ENCODE measurements around the gene FLAD1. TPM values are rescaled to one million over a fixed set of nuclear protein-coding genes. Genes with fewer than 3 reads are reported as not detected.
"Not testable (repeated sequence)": the region's sequence is repeated elsewhere in the genome, so short reads cannot be mapped to it uniquely, and the experiment has no call there.

FLAD1 gene
- total and polyA plus RNA-seq, 12 donors: 21.6 to 65.5 (median 30.8) TPM

GRCh38 chr1:154978360-154978759, 4.8 kb upstream of the FLAD1 start:
- H3K4me1 ChIP-seq (replicated peaks in 1 of 2): peaks cover 4 to 20% of the 10 kb centered on the region in 2 donors
- intact Hi-C loops (cut with DNase I): no loop called here
- WGBS, 4 donors: 91 to 97% (median 94%) methylated on average over 3 of the region's 3 CpGs

GRCh38 chr1:154982341-154982740, 803 bp upstream of the FLAD1 start:
- Histone ChIP-seq H3K36me3 (replicated peaks in 1 of 2) (no peaks in the 10 kb centered on the region), H3K27ac (no peak overlapping the region), H3K4me1 (replicated peaks in 1 of 2) (peaks cover 7 to 14% of the 10 kb centered on the region in 2 donors), H3K9me3 (replicated peaks in 1 of 3) (no peaks in the 10 kb centered on the region), H3K4me3 (peak overlapping the region in 1 of 4 donors; percentile 92), H3K27me3 (no peaks in the 10 kb centered on the region)
- DNase-seq: no peak
- intact Hi-C loops (cut with DNase I): no loop called here
- no peak for TF ChIP-seq CTCF (IDR thresholded peaks at IDR 0.05)
- TF ChIP-seq POLR2A (IDR thresholded peaks at IDR 0.05): no peak
- WGBS, 4 donors: 66 to 76% (median 75%) methylated on average over 6 of the region's 6 CpGs

More at GRCh38 chr1:154978360-154978759, 4.8 kb upstream of the FLAD1 start:
- Histone ChIP-seq H3K9me3 (replicated peaks in 1 of 3) (no peaks in the 10 kb centered on the region), H3K4me3 (no peak overlapping the region), H3K36me3 (replicated peaks in 1 of 2) (no peaks in the 10 kb centered on the region), H3K27ac (no peak overlapping the region), H3K27me3 (no peaks in the 10 kb centered on the region)
- TF ChIP-seq POLR2A (IDR thresholded peaks at IDR 0.05): no peak
- TF ChIP-seq CTCF (IDR thresholded peaks at IDR 0.05): no peak
- DNase-seq: no peak

- intact Hi-C loops (cut with DNase I): no loop called here
- H3K4me1 ChIP-seq (replicated peaks in 1 of 2): peaks cover 7 to 14% of the 10 kb centered on the region in 2 donors
Measured at GRCh38 chr1:154983776-154984466, 777 bp downstream of the FLAD1 start.

GRCh38 chr1:154986736-154987135, 3.6 kb downstream of the FLAD1 start:
- intact Hi-C loops (cut with DNase I); H3K9me3 ChIP-seq (replicated peaks in 1 of 3); DNase-seq; H3K4me3 ChIP-seq; H3K27me3 ChIP-seq; H3K36me3 ChIP-seq (replicated peaks in 1 of 2); H3K27ac ChIP-seq: not testable (repeated sequence)
- WGBS, 4 donors: 85 to 93% (median 92%) methylated on average over 4 of the region's 4 CpGs
- H3K4me1 ChIP-seq (replicated peaks in 1 of 2): peaks cover 7 to 14% of the 10 kb centered on the region in 2 donors

More at GRCh38 chr1:154983776-154984466, 777 bp downstream of the FLAD1 start:
- peak in 1 of 7 donors; percentile 14 for DNase-seq
- Histone ChIP-seq H3K27me3 (no peaks in the 10 kb centered on the region), H3K4me3 (peak overlapping the region in 3 of 4 donors; percentile 21 to 92 (median 50)), H3K9me3 (replicated peaks in 1 of 3) (no peaks in the 10 kb centered on the region), H3K36me3 (replicated peaks in 1 of 2) (no peaks in the 10 kb centered on the region), H3K27ac (peak overlapping the region in 2 of 5 donors; percentile 43 to 47)
- TF ChIP-seq POLR2A (IDR thresholded peaks at IDR 0.05) (no peak), CTCF (IDR thresholded peaks at IDR 0.05) (no peak)
- WGBS, 4 donors: 23 to 28% (median 24%) methylated on average over 14 to 17 of the region's 17 CpGs

- H3K4me1 ChIP-seq (replicated peaks in 1 of 2): peaks cover 7 to 13% of the 10 kb centered on the region in 2 donors
- H3K36me3 ChIP-seq (replicated peaks in 1 of 2): peaks cover 0 to 6% of the 10 kb centered on the region in 2 donors
- DNase-seq: no peak
- 65 to 78% (median 75%) methylated on average over 6 of the region's 6 CpGs for WGBS, 4 donors
- TF ChIP-seq POLR2A (IDR thresholded peaks at IDR 0.05) (no peak), CTCF (IDR thresholded peaks at IDR 0.05) (no peak)
- H3K27me3 ChIP-seq: no peaks in the 10 kb centered on the region
- no peak overlapping the region for H3K27ac ChIP-seq
- H3K9me3 ChIP-seq (replicated peaks in 1 of 3): no peaks in the 10 kb centered on the region
- no peak overlapping the region for H3K4me3 ChIP-seq
- intact Hi-C loops (cut with DNase I): no loop called here
Measured at GRCh38 chr1:154987326-154987725, 4.2 kb downstream of the FLAD1 start.

Data from adrenal gland (tissue), 12 donors.